ENCODE measurements around the gene SASS6. TPM values are rescaled to one million over a fixed set of nuclear protein-coding genes. Genes with fewer than 3 reads are reported as not detected.

Gene SASS6
- total RNA-seq, 2 donors from 2014 or later, result 1.6 to 2.1 TPM

DNA sequence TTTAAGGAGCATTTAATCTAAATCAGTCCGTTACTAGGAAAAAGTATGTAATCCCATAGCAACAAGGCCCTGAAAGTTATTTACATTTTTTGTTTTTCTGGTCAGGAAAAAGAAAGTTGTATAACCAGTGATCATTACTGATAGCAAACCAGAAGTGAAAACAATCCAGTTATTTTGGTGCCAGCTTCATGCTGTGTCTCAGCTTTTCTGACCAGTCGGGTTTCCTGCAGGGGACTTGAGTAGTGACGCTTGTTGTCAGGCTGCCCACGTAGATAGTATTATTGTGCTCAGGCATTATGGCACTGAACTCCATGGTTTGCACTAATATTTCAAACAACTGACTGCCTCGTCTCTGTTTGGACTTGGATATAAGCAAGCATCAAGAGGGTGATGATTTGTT is 55.2 kb downstream of the SASS6 start:
- TF ChIP-seq, protein P1, sequence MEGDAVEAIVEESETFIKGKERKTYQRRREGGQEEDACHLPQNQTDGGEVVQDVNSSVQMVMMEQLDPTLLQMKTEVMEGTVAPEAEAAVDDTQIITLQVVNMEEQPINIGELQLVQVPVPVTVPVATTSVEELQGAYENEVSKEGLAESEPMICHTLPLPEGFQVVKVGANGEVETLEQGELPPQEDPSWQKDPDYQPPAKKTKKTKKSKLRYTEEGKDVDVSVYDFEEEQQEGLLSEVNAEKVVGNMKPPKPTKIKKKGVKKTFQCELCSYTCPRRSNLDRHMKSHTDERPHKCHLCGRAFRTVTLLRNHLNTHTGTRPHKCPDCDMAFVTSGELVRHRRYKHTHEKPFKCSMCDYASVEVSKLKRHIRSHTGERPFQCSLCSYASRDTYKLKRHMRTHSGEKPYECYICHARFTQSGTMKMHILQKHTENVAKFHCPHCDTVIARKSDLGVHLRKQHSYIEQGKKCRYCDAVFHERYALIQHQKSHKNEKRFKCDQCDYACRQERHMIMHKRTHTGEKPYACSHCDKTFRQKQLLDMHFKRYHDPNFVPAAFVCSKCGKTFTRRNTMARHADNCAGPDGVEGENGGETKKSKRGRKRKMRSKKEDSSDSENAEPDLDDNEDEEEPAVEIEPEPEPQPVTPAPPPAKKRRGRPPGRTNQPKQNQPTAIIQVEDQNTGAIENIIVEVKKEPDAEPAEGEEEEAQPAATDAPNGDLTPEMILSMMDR (IDR thresholded peaks at IDR 0.05), result no peak
- no peak for TF ChIP-seq POLR2A (IDR thresholded peaks at IDR 0.05)
- H3K27ac ChIP-seq, result no peak overlapping the region
- H3K27me3 ChIP-seq, result no peaks in the 10 kb centered on the region
- peaks cover 8% of the 10 kb centered on the region in 2 donors for H3K36me3 ChIP-seq (replicated peaks in 1 of 2; ENCODE audit: insufficient read depth in 1 of 2, low read depth in 2 of 2)
- H3K4me1 ChIP-seq, result peaks cover 8% of the 10 kb centered on the region
- DNase-seq, result no peak
- no peaks in the 10 kb centered on the region for H3K9me3 ChIP-seq
- no peak overlapping the region for H3K4me3 ChIP-seq
- intact Hi-C loops (cut with DNase I), result no loop called here
- 56 to 77% methylated on average over 5 of the region's 5 CpGs for WGBS, 2 donors
- no peak for ATAC-seq

DNA sequence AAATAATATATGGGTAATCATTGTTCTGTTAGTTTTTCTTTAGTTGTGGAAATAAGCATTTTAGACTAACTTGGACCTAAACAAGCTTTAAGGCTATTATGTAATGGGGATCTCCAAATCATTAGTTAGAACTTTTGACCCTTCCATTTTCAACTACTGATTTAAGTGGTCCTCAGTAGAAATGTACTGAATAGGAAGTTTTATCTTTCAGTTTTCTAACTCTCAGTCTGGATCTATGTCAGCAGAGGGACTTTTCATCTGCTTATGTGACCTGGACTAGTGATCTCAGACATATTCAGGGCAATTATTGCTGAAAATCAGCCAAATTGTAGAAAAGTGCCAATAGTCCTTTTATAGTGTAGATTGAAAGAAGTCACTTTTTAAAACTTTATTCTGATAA is 56.0 kb downstream of the SASS6 start:
- no peaks in the 10 kb centered on the region for H3K9me3 ChIP-seq
- peaks cover 8% of the 10 kb centered on the region for H3K4me1 ChIP-seq
- H3K36me3 ChIP-seq (replicated peaks in 1 of 2; ENCODE audit: insufficient read depth in 1 of 2, low read depth in 2 of 2), result peaks cover 8 to 13% of the 10 kb centered on the region in 2 donors
- H3K27me3 ChIP-seq, result no peaks in the 10 kb centered on the region
- DNase-seq, result no peak
- intact Hi-C loops (cut with DNase I), result no loop called here
- ATAC-seq, result no peak
- H3K4me3 ChIP-seq, result no peak overlapping the region
- no peak for TF ChIP-seq POLR2A (IDR thresholded peaks at IDR 0.05)
- TF ChIP-seq, protein P1 (IDR thresholded peaks at IDR 0.05), result no peak
- H3K27ac ChIP-seq, result no peak overlapping the region

DNA sequence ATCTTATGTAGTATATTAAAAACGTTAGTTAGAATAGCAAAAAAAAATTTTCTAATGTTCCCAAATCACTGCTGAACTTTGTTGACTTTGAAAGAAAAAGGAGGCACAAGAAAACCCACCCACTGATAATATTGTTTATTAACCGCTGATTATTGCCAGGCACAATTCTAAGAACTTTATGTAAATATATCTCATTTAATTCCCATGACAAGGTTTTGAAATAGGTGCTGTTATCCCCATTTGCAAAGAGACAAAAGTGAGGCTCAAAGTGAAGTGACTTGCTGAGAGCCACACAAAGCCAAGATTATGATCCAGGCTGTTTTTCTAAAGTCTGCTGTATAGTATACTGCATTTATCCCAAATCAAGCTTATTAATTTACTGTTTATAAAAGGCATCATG is 56.4 kb downstream of the SASS6 start:
- ATAC-seq, result no peak
- WGBS, 2 donors, result 62 to 66% methylated on average over 2 of the region's 2 CpGs
- intact Hi-C loops (cut with DNase I), result no loop called here

DNA sequence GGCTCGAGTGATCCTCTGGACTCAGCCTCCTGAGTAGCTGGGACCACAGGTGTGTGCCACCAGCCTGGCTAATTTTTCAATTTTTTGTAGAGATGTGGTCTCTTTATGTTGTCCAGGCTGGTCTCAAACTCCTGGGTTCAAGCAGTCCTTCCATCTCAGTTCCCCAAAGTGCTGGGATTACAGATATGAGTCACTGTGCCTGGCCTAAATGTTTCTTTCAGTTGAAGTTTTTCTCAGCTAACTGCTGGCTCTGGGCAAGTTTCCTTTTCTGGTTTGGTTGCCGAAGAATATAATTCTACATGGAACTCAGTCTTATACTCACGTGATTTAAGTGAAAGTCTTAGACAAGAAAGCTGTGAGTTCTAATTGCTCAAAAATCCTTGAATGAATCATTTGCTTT is 57.0 kb downstream of the SASS6 start:
- no peak for ATAC-seq
- 95 to 98% methylated on average over 3 of the region's 3 CpGs for WGBS, 2 donors
- intact Hi-C loops (cut with DNase I), result no loop called here

More for the DNA sequence above, 56.4 kb downstream of the SASS6 start:
- Histone ChIP-seq H3K27me3 (no peaks in the 10 kb centered on the region), H3K9me3 (no peaks in the 10 kb centered on the region), H3K4me1 (peaks cover 8% of the 10 kb centered on the region), H3K4me3 (no peak overlapping the region), H3K27ac (no peak overlapping the region), H3K36me3 (replicated peaks in 1 of 2; ENCODE audit: insufficient read depth in 1 of 2, low read depth in 2 of 2) (peaks cover 8 to 13% of the 10 kb centered on the region in 2 donors)
- no peak for DNase-seq
- TF ChIP-seq POLR2A (IDR thresholded peaks at IDR 0.05), result no peak
- TF ChIP-seq, protein P1 (IDR thresholded peaks at IDR 0.05), result no peak

More for the DNA sequence above, 57.0 kb downstream of the SASS6 start:
- Histone ChIP-seq H3K27ac (no peak overlapping the region), H3K4me3 (no peak overlapping the region), H3K4me1 (peaks cover 8% of the 10 kb centered on the region), H3K9me3 (no peaks in the 10 kb centered on the region), H3K36me3 (replicated peaks in 1 of 2; ENCODE audit: insufficient read depth in 1 of 2, low read depth in 2 of 2) (peaks cover 7 to 13% of the 10 kb centered on the region in 2 donors), H3K27me3 (no peaks in the 10 kb centered on the region)
- TF ChIP-seq, protein P1 (IDR thresholded peaks at IDR 0.05), result no peak
- no peak for TF ChIP-seq POLR2A (IDR thresholded peaks at IDR 0.05)
- no peak for DNase-seq
